Measurements from ENCODE around the gene EMC9.

The EMC9 gene

DNA sequence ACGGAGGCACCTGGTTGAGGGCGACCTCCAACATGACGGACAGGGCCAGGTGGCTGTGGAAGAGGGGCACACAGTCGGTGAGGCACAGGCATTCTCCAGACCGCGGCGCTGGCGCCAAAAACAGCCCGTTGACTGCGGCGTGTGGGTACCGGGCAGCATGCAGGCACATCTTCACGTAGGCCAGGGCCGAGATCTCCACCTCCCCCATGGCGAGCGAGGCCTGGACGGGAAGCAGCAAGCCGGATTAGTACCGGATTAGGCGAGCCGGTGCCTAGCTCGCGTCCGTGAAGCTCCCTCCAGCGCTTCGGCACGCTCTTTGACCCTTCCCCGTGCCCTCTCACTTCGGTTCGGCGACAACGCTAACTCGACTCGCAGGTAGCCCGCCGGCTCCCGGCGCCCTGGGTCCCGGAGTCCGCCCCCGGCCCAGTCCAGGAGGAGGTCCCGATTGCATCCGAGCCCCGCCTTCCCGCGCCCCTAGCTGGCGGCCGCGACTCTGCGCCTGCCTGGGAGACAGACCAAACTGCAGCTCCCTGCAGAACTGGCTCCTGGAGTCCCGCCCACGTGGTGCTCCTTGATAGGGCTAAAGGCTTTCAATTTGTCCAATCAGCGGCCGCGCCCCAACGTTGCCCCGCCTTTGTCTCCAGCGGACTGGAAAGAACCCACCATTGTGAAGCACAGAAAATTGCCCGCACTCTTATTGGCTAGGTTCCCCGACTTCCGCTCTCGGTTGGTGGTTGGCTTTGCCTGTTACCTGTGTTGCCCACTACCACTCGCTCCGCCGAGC, at the start of gene EMC9:
TSS of gene EMC9 (minus strand) at position 495 of the 784 bp plus-strand sequence. CDS start at position 208, 287 bp downstream.
- DNase-seq (ENCODE audit: low read depth) = peak; percentile 99

DNA sequence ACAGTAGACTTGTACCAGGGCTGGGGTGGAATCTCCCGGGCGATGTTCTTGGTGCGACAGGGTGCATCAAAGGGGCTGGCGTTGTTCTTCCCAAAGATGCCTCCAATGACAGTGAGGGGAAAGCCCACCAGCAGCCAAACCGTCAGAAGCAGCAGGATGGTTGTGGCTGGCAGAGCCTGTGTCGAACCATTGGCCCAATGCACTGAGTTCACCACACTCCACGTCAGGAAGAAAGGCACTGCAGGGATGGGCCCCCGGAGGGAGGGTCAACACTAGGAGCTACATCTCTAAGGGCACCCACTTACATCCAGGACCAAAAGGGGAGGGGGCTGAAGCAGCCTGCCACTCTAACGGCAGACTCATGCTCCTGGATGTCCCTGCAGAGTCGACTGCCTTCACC, 49.0 kb upstream of the EMC9 start:
- DNase-seq (ENCODE audit: low read depth) = no peak

DNA sequence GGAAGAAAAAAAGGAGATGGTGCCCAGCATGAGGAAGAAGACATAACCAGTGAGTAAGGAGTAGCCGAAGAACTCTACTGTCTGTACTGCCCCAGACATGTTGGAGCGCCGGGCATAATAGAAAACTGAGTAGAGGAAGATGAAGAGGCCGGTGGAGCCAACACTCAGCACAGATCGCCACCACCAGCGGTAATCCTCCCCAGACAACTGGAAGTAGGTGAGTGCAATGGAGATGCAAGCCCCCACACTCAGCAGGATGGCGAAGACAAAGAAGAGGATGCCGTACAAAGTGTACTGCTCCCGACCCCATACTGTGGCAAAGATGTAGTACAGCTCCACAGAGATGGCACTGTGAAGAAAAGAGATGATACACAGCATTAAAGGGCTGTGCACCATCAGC, 48.1 kb upstream of the EMC9 start:
- no peak for DNase-seq (ENCODE audit: low read depth)

DNA sequence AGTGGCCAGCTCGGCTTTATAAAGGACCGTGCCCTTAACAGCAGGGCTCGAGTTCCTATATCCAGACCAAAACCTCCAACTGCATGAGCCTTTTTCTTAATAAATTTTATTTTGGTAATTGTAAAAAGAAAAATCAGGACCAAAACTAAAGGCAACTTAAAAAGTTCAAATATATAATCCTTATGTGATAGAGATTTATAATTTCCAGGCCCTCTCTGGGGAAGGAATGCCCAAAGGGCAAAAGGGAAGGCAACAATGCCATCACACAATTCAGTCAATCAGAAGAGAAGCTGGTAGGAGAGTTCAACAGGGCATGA, 47.6 kb upstream of the EMC9 start:
- DNase-seq (ENCODE audit: low read depth) = no peak

DNA sequence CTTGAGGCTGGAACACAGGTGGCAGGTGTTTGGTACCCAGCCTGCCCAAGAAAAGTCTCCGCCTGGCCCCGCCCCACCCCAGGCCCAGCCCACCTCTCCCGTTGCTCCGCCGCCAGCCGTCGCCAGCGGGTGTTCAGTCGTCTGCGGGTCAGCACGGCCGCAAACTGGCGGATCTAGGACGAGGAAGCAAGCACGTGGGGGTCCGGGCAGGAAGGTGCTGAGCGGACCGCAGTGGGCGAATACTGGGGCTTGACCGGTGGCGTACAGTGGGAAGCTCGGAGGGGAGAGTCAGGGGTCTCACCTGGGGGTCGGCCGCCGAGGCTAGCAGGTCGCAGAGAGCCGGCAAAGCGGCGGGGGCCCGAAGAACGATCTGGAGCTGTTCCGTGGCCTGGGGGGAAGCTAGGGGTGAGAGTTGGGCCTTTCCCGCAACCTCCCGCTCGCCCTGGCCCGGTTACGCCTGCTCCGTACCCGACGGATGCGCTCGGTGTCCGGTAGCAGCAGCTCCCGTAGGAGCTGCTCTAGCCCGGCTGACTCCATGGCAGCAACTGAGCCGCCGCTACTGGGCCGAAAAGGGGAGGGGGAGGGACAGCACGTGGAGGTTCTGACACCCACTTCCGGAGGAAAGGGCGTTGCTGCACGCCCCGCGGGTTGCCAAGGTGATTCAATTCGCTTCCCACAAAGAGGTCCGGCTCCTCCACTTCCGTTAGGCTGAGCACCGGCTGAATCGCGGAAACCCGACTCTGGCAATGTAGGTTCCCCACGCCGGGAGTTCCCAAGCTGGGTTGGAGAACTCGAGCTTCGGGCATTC, 47.1 kb upstream of the EMC9 start, which contains the start of gene IPO4:
TSS of gene IPO4 (minus strand) at position 566 of the 808 bp plus-strand sequence. CDS start at position 537, 29 bp downstream.
- DNase-seq (ENCODE audit: low read depth) = peak; percentile 92

DNA sequence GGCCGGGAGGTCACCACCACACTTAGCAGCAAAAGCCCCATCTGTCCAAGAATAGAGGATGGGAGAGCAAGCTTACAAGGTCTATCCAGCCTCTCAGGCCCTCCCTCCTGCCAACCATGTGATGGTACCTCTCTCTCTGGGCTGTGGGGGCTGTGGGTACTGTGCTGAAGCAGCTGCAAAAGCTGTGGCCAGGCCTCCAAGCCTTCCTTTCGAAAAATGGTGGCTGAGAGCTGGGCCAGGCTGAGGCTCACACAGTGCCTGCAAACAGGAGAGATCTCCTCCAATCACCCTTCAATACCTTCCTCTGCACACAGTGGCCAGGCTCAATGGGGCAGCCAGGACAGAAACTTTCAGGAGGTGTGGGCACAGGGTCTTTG, 46.1 kb upstream of the EMC9 start:
- no peak for DNase-seq (ENCODE audit: low read depth)

GRCh38 chr14:24186831-24187538, 45.6 kb upstream of the EMC9 start:
- DNase-seq (ENCODE audit: low read depth) = no peak

DNA sequence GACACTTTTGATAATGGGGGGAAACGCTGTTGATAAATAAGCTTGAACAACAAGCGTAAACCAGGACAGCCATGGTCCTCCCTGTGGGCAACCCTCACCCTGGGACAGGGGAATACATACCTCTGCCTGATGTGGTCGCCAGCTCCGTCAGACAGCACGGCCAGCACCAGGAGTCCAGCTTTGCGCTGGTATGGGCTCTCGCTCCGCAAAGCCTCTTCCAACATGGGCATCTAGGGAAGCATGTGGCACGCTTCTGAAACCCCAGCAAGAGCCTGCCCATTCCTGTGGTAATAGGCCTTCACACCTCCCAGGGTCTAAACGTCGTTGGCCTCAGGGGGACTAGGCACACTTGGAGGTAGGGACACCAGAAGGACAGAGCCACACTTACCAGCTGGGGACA, 44.4 kb upstream of the EMC9 start:
- DNase-seq (ENCODE audit: low read depth) = no peak

DNA sequence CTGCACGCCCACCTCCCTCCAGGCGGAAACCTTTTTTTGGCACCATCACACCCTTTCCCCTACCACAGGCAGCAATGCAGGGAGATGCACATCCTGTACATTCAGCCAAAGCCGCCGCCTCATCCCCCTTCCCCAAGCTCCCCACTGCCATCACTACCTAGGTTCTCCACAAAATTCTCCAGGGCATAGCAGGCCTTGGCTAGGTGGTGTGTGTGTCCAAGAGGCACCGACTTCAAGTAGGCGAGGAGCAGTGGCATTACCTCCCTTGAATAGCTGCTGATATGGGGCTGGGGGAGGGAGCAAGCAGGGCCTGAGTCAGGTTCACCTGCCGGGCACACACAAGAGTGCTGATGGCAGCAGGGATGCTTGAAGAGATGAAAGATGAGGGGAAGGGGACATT, 43.6 kb upstream of the EMC9 start:
- DNase-seq (ENCODE audit: low read depth) = no peak

- DNase-seq (ENCODE audit: low read depth) = no peak
Observed at GRCh38 chr14:24184104-24184970, 42.9 kb upstream of the EMC9 start.

DNA sequence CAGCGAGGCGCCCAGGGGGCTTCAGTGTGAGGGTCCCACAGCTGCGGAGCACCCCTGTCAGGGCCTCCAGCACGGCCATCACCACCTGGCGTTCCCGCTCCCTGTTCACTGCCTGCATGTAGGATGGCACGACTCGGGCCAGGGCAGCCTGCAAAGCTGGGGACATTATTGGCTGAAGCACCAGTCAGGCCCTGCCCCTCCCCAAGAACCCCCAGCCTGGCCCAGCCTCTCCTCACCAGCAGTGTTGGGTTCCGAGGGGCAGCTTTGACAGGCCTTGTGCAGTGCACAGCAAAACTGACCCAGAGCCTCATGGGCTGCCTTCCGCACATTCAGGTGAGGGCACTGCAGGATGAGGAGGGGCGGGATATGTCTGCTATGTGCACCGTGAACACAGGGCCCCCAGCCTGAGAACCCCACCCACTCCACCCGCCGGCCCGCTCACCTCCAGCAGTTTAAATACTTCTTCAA, 41.7 kb upstream of the EMC9 start:
- DNase-seq (ENCODE audit: low read depth) = no peak

DNA sequence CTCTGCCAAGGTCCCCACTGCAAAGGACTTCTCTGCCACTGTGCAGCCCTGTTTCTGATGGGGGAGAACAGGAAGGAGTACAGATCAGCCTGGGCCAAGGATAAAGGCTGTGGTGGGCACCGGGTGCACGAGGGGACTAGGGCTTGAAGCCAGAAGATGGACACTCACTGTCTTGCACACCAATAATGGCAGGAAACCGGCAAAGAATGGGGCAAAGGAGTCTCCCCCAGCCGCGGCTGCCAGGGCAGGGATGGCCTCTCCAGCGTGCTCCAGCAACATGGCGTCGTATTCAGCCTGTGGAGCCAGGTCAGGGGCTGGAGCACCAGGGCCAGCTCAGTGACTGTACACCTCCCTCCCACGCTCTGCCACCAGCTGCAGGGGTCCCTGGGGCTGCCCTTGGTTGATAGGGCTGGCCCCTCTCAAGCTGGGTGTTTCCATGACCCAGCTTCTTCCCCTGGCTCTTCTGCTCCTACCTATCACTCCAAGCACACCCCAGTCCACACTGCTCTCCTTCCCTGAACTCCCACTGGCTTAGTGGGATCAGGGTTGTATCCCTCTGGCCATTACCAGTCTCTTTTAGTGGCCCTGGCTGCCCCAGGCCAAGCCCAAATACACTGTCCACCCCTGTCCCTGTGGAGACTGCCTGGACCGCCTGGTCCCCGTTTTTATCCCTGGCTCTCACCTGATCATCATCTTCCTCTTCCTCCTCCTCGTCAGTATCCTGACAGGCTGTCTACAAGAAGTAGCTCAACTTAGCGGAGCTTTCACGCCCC, 40.9 kb upstream of the EMC9 start:
- no peak for DNase-seq (ENCODE audit: low read depth)

GRCh38 chr14:24181371-24182077, 40.1 kb upstream of the EMC9 start:
- DNase-seq (ENCODE audit: low read depth) = no peak

- no peak for DNase-seq (ENCODE audit: low read depth)
Observed at GRCh38 chr14:24179961-24180796, 38.8 kb upstream of the EMC9 start.

DNA sequence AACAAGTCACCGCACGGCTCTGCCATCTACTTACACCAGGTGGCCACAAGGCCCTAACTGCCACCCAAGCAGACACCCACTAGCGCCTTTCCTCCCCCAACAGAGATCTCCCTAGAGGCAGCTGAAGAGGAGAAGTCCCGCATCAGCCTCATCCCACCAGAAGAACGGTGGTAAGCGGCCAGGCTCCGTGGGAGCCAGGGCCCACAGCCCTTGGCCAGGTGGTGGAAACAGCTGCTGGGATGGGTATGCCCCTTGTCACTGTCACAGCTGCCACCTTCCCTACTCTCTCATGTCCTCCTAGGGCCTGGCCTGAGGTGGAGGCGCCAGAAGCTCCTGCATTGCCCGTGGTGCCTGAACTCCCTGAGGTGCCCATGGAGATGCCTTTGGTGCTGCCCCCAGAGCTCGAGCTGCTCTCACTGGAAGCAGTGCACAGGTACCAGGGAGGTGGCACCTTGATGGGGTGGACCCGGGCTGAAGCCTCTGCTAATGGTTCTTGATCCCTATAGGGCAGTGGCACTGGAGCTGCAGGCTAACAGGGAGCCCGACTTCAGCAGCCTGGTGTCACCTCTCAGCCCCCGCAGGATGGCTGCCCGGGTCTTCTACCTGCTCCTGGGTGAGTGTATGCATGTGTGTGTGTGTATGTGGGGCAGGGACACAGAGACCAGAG, 38.0 kb upstream of the EMC9 start:
- no peak for DNase-seq (ENCODE audit: low read depth)

- no peak for DNase-seq (ENCODE audit: low read depth)
Observed at GRCh38 chr14:24178399-24179178, 37.2 kb upstream of the EMC9 start.

DNA sequence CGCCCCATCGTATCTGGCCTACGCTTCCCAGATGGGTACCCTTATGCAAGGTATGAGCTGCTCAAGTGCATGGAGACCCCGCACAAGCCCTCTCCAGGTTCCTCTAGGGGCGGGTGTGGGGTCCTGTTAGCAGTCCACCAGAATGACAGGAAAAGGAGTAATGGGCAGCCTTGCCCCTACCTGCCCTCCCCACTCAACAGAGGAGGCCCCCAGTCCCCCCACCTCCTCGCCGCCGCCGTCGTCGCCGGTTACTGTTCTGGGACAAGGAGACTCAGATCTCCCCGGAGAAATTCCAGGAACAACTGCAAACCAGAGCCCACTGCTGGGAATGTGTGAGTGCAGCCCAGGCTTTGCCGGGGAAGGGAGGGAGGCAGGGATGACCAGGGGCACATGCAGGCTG, 36.5 kb upstream of the EMC9 start:
- no peak for DNase-seq (ENCODE audit: low read depth)
